HepG2 (cell line): ENCODE data around the gene MOV10L1. TPM values are rescaled to one million over a fixed set of nuclear protein-coding genes. Genes with fewer than 3 reads are reported as not detected.
"Not testable (repeated sequence)": the region's sequence is repeated elsewhere in the genome, so short reads cannot be mapped to it uniquely, and the experiment has no call there.

Source experiments
- ATAC-seq: fragments of 200-7000 bp; cut with Tn5 transposase; 3 replicates; pipeline ENCODE4 v1.9.1; 2020; ENCODE audit warnings: mild to moderate bottlenecking, moderate library complexity
- BruUV-seq: library from RNA; stranded (reverse); fragments of 400-500 nt; replicated peaks from 2 replicates; lab custom pipeline; 2021; lab: Mats Ljungman, UMichigan
- CTCF ChIA-PET: fragments of 300-600 bp; formaldehyde crosslinking; extraction: SDS; loops from one replicate; lab custom pipeline; 2021; ENCODE audit warnings: low total read pairs, inconsistent platforms, low intra/inter-chr PET ratio; lab: Yijun Ruan, JAX
- POLR2A ChIA-PET: fragments of 350-600 bp; sonication (Branson Sonifier 250); formaldehyde crosslinking; loops from one replicate; lab custom pipeline; 2020; ENCODE audit warnings: antibody characterized with exemption, inconsistent platforms; lab: Yijun Ruan, JAX
- DNase-seq: peaks from one replicate; pipeline ENCODE4 v3.0.0-alpha.2; 2015; ENCODE audit warnings: low spot score
- FAIRE-seq: peaks from 3 replicates; lab custom pipeline; 2011; peaks lifted over from hg19 to GRCh38; lab: Jason Lieb, UNC
- H2AFZ ChIP-seq: one replicate; pipeline ENCODE4 v1.6.1; 2011; ENCODE audit warnings: low read length, inconsistent platforms
- H3K27ac ChIP-seq: fragments of 300-600 bp; 3 replicates; pipeline ENCODE4 v1.8.0; 2011; ENCODE audit warnings: mixed run types, mild to moderate bottlenecking, mixed read lengths, low read length, inconsistent platforms; ENCODE audit not compliant: insufficient read depth; ENCODE audit errors: extremely low read length
- H3K27me3 ChIP-seq, 2 experiments: fragments of 200-600 bp in 1 of 2; 2 replicates in 1 of 2; 3 replicates in 1 of 2; pipeline versions ENCODE4 v1.6.0 to v1.8.0; 2011; ENCODE audit warnings: low read length in 2 of 2, mild to moderate bottlenecking in 2 of 2, moderate library complexity in 2 of 2, inconsistent platforms in 1 of 2; ENCODE audit not compliant: insufficient read depth in 2 of 2, control insufficient read depth in 1 of 2
- H3K36me3 ChIP-seq, 2 experiments: fragments of 200-600 bp in 1 of 2; replicated peaks in 1 of 2; 2 replicates in 1 of 2; 3 replicates in 1 of 2; pipeline versions ENCODE4 v1.5.1 to v1.8.0; 2011; ENCODE audit warnings: low read length in 2 of 2, inconsistent platforms in 1 of 2; ENCODE audit not compliant: insufficient read depth in 2 of 2, control insufficient read depth in 1 of 2
- H3K4me1 ChIP-seq: 2 replicates; pipeline ENCODE4 v1.5.1; 2012; ENCODE audit warnings: low read length, inconsistent platforms; ENCODE audit not compliant: insufficient read depth
- H3K4me2 ChIP-seq: 2 replicates; pipeline ENCODE4 v1.6.0; 2011; ENCODE audit warnings: low read depth, low read length, inconsistent platforms
- H3K4me3 ChIP-seq, 3 experiments: fragments of 200-600 bp in 1 of 3; sonication (generic), shearing (Covaris generic) in 1 of 3; replicated peaks in 1 of 3; 2 replicates each; pipeline ENCODE4 v1.5.1; 2011 to 2016; ENCODE audit warnings: low read length in 3 of 3, inconsistent platforms in 2 of 3, low read depth in 2 of 3, mild to moderate bottlenecking in 2 of 3, control low read depth in 1 of 3, mixed read lengths in 1 of 3; ENCODE audit not compliant: insufficient read depth in 1 of 3
- H3K79me2 ChIP-seq: one replicate; pipeline ENCODE4 v1.6.1; 2011; ENCODE audit warnings: low read length, inconsistent platforms; ENCODE audit not compliant: insufficient read depth
- H3K9ac ChIP-seq: 2 replicates; pipeline ENCODE4 v1.6.0; 2011; ENCODE audit warnings: mild to moderate bottlenecking, low read depth, low read length, inconsistent platforms; ENCODE audit not compliant: insufficient read depth
- H3K9me3 ChIP-seq: 2 replicates; pipeline ENCODE4 v1.5.1; 2012; ENCODE audit warnings: mild to moderate bottlenecking, low read length
- H4K20me1 ChIP-seq: 2 replicates; pipeline ENCODE4 v1.6.0; 2011; ENCODE audit warnings: inconsistent platforms, mild to moderate bottlenecking, low read length, moderate library complexity; ENCODE audit not compliant: insufficient read depth
- ATF7 ChIP-seq, 2 experiments: fragments of 450-650 bp in 1 of 2; sonication (generic) in 1 of 2; formaldehyde crosslinking in 1 of 2; IDR thresholded peaks; 2 replicates each; pipeline versions ENCODE4 v1.4.0 to v1.6.1; 2016 to 2020; ENCODE audit warnings: antibody characterized with exemption in 1 of 2, mild to moderate bottlenecking in 1 of 2, missing genetic modification reagents in 1 of 2
- CEBPB ChIP-seq: IDR thresholded peaks from 2 replicates; pipeline ENCODE4 v1.6.1; 2011; ENCODE audit warnings: low read depth, low read length, improper control_type of control experiment, borderline replicate concordance
- FOXA3 ChIP-seq: IDR thresholded peaks from 2 replicates; pipeline ENCODE4 v1.6.1; 2016; ENCODE audit warnings: missing genetic modification reagents, missing compliant biosample characterization
- HMG20B ChIP-seq: conservative IDR thresholded peaks from 2 replicates; pipeline ENCODE4 v1.6.1; 2016; ENCODE audit warnings: missing genetic modification reagents, missing compliant biosample characterization
- HNRNPL ChIP-seq: fragments of 200-400 bp; formaldehyde crosslinking; IDR thresholded peaks from 2 replicates; pipeline ENCODE4 v1.6.1; 2017; ENCODE audit warnings: mild to moderate bottlenecking, low read depth, low read length
- RBFOX2 ChIP-seq: fragments of 200-400 bp; formaldehyde crosslinking; IDR thresholded peaks from 2 replicates; pipeline ENCODE4 v1.6.1; 2017; ENCODE audit warnings: low read depth, mild to moderate bottlenecking, low read length
- SNRNP70 ChIP-seq: fragments of 200-400 bp; formaldehyde crosslinking; IDR thresholded peaks from 2 replicates; pipeline ENCODE4 v1.6.1; 2017; ENCODE audit warnings: mild to moderate bottlenecking, low read depth, low read length, moderate library complexity
- SP140L ChIP-seq: sonication (generic); formaldehyde crosslinking; IDR thresholded peaks from 2 replicates; pipeline ENCODE4 v1.4.0; 2020; ENCODE audit warnings: missing genetic modification reagents, borderline replicate concordance
- SRSF1 ChIP-seq: fragments of 200-400 bp; formaldehyde crosslinking; optimal IDR thresholded peaks from 2 replicates; pipeline ENCODE3; 2017; ENCODE audit warnings: mild to moderate bottlenecking, low read depth, low read length, moderate library complexity
- TBX3 ChIP-seq: fragments of 450-650 bp; IDR thresholded peaks from 2 replicates; pipeline ENCODE4 v1.6.1; 2017; ENCODE audit warnings: antibody characterized with exemption, mild to moderate bottlenecking, inconsistent platforms, borderline replicate concordance
- ZBTB8A ChIP-seq: sonication (generic); formaldehyde crosslinking; IDR thresholded peaks from 2 replicates; pipeline ENCODE4 v1.4.0; 2020; ENCODE audit warnings: mild to moderate bottlenecking, low read depth, missing genetic modification reagents, borderline replicate concordance
- ZNF768 ChIP-seq: sonication (generic); formaldehyde crosslinking; IDR thresholded peaks from 2 replicates; pipeline ENCODE4 v1.4.0; 2020; ENCODE audit warnings: missing genetic modification reagents
- WGBS: methylation state at CpG from one replicate; pipeline ENCODE4 v1.1.6; 2017; ENCODE audit warnings: low lambda C conversion rate; 5-methylcytosine and 5-hydroxymethylcytosine counted together
- in situ Hi-C: cut with HindIII; loops from 2 replicates; pipeline ENCODE4 v1.10.0; 2017; ENCODE audit warnings: low pct_unique_long_range_greater_than_20kb; ENCODE audit not compliant: extremely low pct_ligation_motif_present
- intact Hi-C: fragments of 100-400 bp; cut with micrococcal nuclease; formaldehyde crosslinking; loops from one replicate; pipeline ENCODE4 v1.10.0; 2022; ENCODE audit not compliant: unreplicated experiment
- polyA plus RNA-seq, 8 experiments: library from polyadenylated mRNA; depleted of rRNA in 3 of 8; stranded (reverse) in 7 of 8; unstranded in 1 of 8; fragments of >200 nt; fragmentation: Illumina TruSeq in 4 of 8; extraction: Trizol in 4 of 8; gene quantifications; 2 replicates each; pipeline versions ENCODE4 v1.2.1 to v1.2.3, GENCODE V29; 2011 to 2016; ENCODE audit warnings: low read depth in 4 of 8, missing spikeins in 1 of 8, mixed read lengths in 1 of 8; ENCODE audit not compliant: insufficient read depth in 1 of 8
- total RNA-seq, 5 experiments: library from RNA; depleted of rRNA; stranded (reverse); fragments of >200 nt; fragmentation: Illumina TruSeq; extraction: Trizol; gene quantifications; 2 replicates each; pipeline ENCODE4 v1.2.3, GENCODE V29; 2016; ENCODE audit warnings: low read depth in 1 of 5
- TF ChIP-seq, protein P1 (sequence below): sonication (generic); formaldehyde crosslinking; IDR thresholded peaks from 2 replicates; pipeline ENCODE4 v1.5.0; 2020; ENCODE audit warnings: missing genetic modification reagents, mild to moderate bottlenecking, borderline replicate concordance
- TF ChIP-seq, protein P2 (sequence below): sonication (generic); formaldehyde crosslinking; IDR thresholded peaks from 2 replicates; pipeline ENCODE4 v1.5.0; 2020; ENCODE audit warnings: missing genetic modification reagents

Gene MOV10L1
- total and polyA plus RNA-seq, 2 of the 13 experiments (the other 11 are each of a cell fraction or from before 2014, with no cell fraction given) = 0.11 to 0.12 TPM

DNA sequence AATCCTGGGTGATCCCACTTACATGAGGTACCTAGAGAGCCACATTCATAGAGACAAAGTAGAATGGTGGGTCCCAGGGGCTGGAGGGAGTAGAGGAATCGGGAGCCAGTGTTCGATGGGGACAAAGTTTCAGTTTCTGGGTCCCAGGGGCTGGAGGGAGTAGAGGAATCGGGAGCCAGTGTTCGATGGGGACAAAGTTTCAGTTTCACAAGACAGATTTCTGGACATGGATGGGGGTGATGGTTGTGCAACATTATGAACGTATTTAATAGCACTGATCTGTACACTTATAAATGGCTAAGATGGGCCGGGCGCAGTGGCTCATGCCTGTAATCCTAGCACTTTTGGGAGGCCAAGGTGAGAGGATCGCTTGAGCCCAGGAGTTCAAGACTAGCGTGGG lies 115.2 kb downstream of the MOV10L1 start:
- TF ChIP-seq CEBPB = peak; percentile 60; the same call in 1 of the 2 replicates
- TF ChIP-seq, all 625 proteins: peak for 1; not testable (repeated sequence) for 624
- BruUV-seq, CTCF ChIA-PET, H3K9me3 ChIP-seq, ATAC-seq, H3K27me3 ChIP-seq, POLR2A ChIA-PET, H3K4me3 ChIP-seq, H3K4me2 ChIP-seq, H3K27ac ChIP-seq, H3K9ac ChIP-seq, H2AFZ ChIP-seq, FAIRE-seq, DNase-seq, intact Hi-C loops: not testable (repeated sequence)
- peaks cover 0 to 16% of the 10 kb centered on the region in 2 experiments; a peak in 3 of 5 replicates for H3K36me3 ChIP-seq
- peaks cover 14% of the 10 kb centered on the region for H3K79me2 ChIP-seq
- peaks cover 11% of the 10 kb centered on the region for H4K20me1 ChIP-seq
- H3K4me1 ChIP-seq = peaks cover 38% of the 10 kb centered on the region
- 88% methylated on average over 9 of the region's 9 CpGs for WGBS
- in situ Hi-C loops = loop anchor here (5.0 kb wide), 1 partner anchor 58 kb away; no protein-coding TSS in a partner anchor

DNA sequence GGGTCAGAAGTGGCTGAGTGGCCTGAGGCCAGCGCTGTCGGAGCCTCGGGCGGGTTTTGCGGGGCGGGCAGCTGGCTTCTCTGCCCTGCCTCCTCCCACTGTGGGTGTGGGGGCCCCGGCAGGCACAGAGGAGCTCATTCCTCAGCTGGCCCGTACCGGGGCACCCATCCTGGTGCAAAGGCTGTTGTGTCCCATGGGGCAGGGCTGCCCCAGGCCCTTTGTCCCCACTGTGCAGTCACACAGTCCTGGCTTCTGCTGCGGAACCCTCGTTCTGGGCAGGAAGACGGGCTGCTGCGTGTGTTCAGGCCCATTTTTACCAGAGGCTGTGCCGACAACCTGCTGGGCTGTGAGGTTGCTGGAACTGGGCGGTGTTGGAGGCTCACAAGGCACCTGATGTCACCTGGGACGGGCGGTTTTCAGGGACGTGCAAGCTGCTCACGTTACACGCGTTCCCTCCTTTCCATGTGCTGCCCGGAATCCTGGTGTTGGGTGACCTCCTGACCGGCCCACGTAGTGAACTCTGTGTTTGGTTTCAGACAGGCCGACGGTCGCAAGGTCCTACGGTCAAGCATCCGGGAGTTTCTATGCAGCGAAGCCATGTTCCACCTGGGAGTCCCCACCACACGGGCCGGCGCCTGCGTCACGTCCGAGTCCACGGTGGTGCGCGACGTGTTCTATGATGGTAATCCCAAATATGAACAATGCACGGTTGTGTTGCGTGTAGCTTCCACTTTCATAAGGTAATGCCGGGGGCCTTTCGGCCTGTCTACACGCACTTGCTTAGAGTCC lies 116.2 kb downstream of the MOV10L1 start:
- DNase-seq (no peak), ATAC-seq (no peak), FAIRE-seq (no peak)
- H3K27me3 ChIP-seq = no peaks in the 10 kb centered on the region
- H4K20me1 ChIP-seq = peaks cover 11% of the 10 kb centered on the region
- H3K79me2 ChIP-seq = peaks cover 14% of the 10 kb centered on the region
- ChIA-PET POLR2A (interaction anchor here (0.7 to 1.2 kb wide), 2 partner anchors 22 to 61 kb away, joined by 3 read pairs; no protein-coding TSS in a partner anchor), CTCF (no interaction called here)
- no peaks in the 10 kb centered on the region for H3K9me3 ChIP-seq
- intact Hi-C loops = no loop called here
- peaks cover 4 to 26% of the 10 kb centered on the region in 2 experiments; a peak in 4 of 5 replicates for H3K36me3 ChIP-seq
- H3K4me2 ChIP-seq = no peak overlapping the region
- in situ Hi-C loops = loop anchor here (5.0 kb wide), 1 partner anchor 59 kb away; no protein-coding TSS in a partner anchor
- no peak overlapping the region for H3K4me3 ChIP-seq
- no peak overlapping the region for H2AFZ ChIP-seq
- BruUV-seq = no TSS peak
- 97% methylated on average over 27 of the region's 45 CpGs for WGBS
- H3K9ac ChIP-seq = no peak overlapping the region
- no peak overlapping the region for H3K27ac ChIP-seq
- peaks cover 36% of the 10 kb centered on the region for H3K4me1 ChIP-seq
- TF ChIP-seq RBFOX2 (peak; percentile 69), HMG20B (CRISPR knock-in tag) (no peak), ZNF768 (CRISPR knock-in tag) (peak; percentile 20; the same call in 1 of the 2 replicates), SP140L (CRISPR knock-in tag) (no peak), ZBTB8A (CRISPR knock-in tag) (no peak), ATF7 (IDR thresholded peaks at IDR 0.05) (no peak), ATF7 (CRISPR knock-in tag; IDR thresholded peaks at IDR 0.05) (no peak), TBX3 (no peak), SNRNP70 (no peak), SRSF1 (no peak), FOXA3 (no peak), HNRNPL (no peak)
- TF ChIP-seq, protein P1, sequence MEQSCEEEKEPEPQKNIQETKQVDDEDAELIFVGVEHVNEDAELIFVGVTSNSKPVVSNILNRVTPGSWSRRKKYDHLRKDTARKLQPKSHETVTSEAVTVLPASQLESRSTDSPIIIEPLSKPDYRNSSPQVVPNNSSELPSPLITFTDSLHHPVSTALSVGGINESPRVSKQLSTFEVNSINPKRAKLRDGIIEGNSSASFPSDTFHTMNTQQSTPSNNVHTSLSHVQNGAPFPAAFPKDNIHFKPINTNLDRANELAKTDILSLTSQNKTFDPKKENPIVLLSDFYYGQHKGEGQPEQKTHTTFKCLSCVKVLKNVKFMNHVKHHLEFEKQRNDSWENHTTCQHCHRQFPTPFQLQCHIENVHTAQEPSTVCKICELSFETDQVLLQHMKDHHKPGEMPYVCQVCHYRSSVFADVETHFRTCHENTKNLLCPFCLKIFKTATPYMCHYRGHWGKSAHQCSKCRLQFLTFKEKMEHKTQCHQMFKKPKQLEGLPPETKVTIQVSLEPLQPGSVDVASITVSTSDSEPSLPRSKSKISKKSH (CRISPR knock-in tag) = no peak
- TF ChIP-seq, protein P2, sequence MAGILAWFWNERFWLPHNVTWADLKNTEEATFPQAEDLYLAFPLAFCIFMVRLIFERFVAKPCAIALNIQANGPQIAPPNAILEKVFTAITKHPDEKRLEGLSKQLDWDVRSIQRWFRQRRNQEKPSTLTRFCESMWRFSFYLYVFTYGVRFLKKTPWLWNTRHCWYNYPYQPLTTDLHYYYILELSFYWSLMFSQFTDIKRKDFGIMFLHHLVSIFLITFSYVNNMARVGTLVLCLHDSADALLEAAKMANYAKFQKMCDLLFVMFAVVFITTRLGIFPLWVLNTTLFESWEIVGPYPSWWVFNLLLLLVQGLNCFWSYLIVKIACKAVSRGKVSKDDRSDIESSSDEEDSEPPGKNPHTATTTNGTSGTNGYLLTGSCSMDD (CRISPR knock-in tag) = no peak
